T-helper 2 cell treated with Interferon-gamma antibody and Interleukin-4, amounts not matched to agents 5 μg/mL and 100 μg/mL, for 36 hours (primary cell): Measurements from ENCODE around the gene UBE2E2.

Experiments
- DNase-seq: peaks from one replicate; pipeline ENCODE4 v3.0.0; 2021; ENCODE audit warnings: low spot score
- H3K27ac Mint-ChIP-seq: one replicate; pipeline ENCODE4 v1.8.0; 2021; ENCODE audit warnings: mild to moderate bottlenecking, mixed read lengths
- H3K27me3 Mint-ChIP-seq: one replicate; pipeline ENCODE4 v1.8.0; 2021; ENCODE audit warnings: low read depth, mixed read lengths
- H3K36me3 Mint-ChIP-seq: one replicate; pipeline ENCODE4 v1.8.0; 2021; ENCODE audit warnings: low read depth, mixed read lengths
- H3K4me1 Mint-ChIP-seq: one replicate; pipeline ENCODE4 v1.8.0; 2021; ENCODE audit warnings: low read depth, mixed read lengths
- H3K4me3 Mint-ChIP-seq: one replicate; pipeline ENCODE4 v1.8.0; 2022; ENCODE audit warnings: mild to moderate bottlenecking, moderate library complexity, mixed read lengths
- H3K9me3 Mint-ChIP-seq: one replicate; pipeline ENCODE4 v1.8.0; 2021; ENCODE audit warnings: mixed read lengths

Gene UBE2E2

GRCh38 chr3:23238578-23238977, 35.5 kb downstream of the UBE2E2 start:
- H3K4me1 Mint-ChIP-seq, result no peaks in the 10 kb centered on the region
- no peak overlapping the region for H3K4me3 Mint-ChIP-seq
- no peaks in the 10 kb centered on the region for H3K9me3 Mint-ChIP-seq
- H3K27me3 Mint-ChIP-seq, result no peaks in the 10 kb centered on the region
- no peak overlapping the region for H3K27ac Mint-ChIP-seq
- no peak for DNase-seq
- H3K36me3 Mint-ChIP-seq, result no peaks in the 10 kb centered on the region

- Mint-ChIP-seq H3K4me3 (no peak overlapping the region), H3K36me3 (no peaks in the 10 kb centered on the region), H3K4me1 (no peaks in the 10 kb centered on the region), H3K27me3 (no peaks in the 10 kb centered on the region), H3K27ac (no peak overlapping the region), H3K9me3 (no peaks in the 10 kb centered on the region)
- DNase-seq, result no peak
Measured at GRCh38 chr3:23239211-23240068, 36.3 kb downstream of the UBE2E2 start.

- Mint-ChIP-seq H3K27ac (no peak overlapping the region), H3K4me1 (no peaks in the 10 kb centered on the region), H3K36me3 (no peaks in the 10 kb centered on the region), H3K27me3 (no peaks in the 10 kb centered on the region), H3K4me3 (no peak overlapping the region), H3K9me3 (no peaks in the 10 kb centered on the region)
- no peak for DNase-seq
Measured at GRCh38 chr3:23240171-23240785, 37.2 kb downstream of the UBE2E2 start.

- Mint-ChIP-seq H3K9me3 (no peaks in the 10 kb centered on the region), H3K27me3 (no peaks in the 10 kb centered on the region), H3K4me1 (no peaks in the 10 kb centered on the region), H3K4me3 (no peak overlapping the region), H3K36me3 (no peaks in the 10 kb centered on the region), H3K27ac (no peak overlapping the region)
- DNase-seq, result no peak
Measured at GRCh38 chr3:23241256-23241655, 38.1 kb downstream of the UBE2E2 start.

- no peaks in the 10 kb centered on the region for H3K27me3 Mint-ChIP-seq
- H3K36me3 Mint-ChIP-seq, result no peaks in the 10 kb centered on the region
- no peaks in the 10 kb centered on the region for H3K4me1 Mint-ChIP-seq
- no peak for DNase-seq
- no peaks in the 10 kb centered on the region for H3K9me3 Mint-ChIP-seq
- no peak overlapping the region for H3K27ac Mint-ChIP-seq
- no peak overlapping the region for H3K4me3 Mint-ChIP-seq
Measured at GRCh38 chr3:23242106-23242505, 39.0 kb downstream of the UBE2E2 start.

- Mint-ChIP-seq H3K4me3 (no peak overlapping the region), H3K36me3 (no peaks in the 10 kb centered on the region), H3K9me3 (no peaks in the 10 kb centered on the region), H3K4me1 (no peaks in the 10 kb centered on the region), H3K27ac (no peak overlapping the region), H3K27me3 (no peaks in the 10 kb centered on the region)
- no peak for DNase-seq
Measured at GRCh38 chr3:23244324-23245041, 41.4 kb downstream of the UBE2E2 start.

- Mint-ChIP-seq H3K27ac (no peak overlapping the region), H3K36me3 (no peaks in the 10 kb centered on the region), H3K4me3 (no peak overlapping the region), H3K27me3 (no peaks in the 10 kb centered on the region), H3K9me3 (no peaks in the 10 kb centered on the region), H3K4me1 (no peaks in the 10 kb centered on the region)
- DNase-seq, result no peak
Measured at GRCh38 chr3:23246651-23247050, 43.5 kb downstream of the UBE2E2 start.

GRCh38 chr3:23248594-23249131, 45.5 kb downstream of the UBE2E2 start:
- H3K27me3 Mint-ChIP-seq, result no peaks in the 10 kb centered on the region
- no peaks in the 10 kb centered on the region for H3K36me3 Mint-ChIP-seq
- no peaks in the 10 kb centered on the region for H3K9me3 Mint-ChIP-seq
- DNase-seq, result no peak
- no peak overlapping the region for H3K4me3 Mint-ChIP-seq
- no peak overlapping the region for H3K27ac Mint-ChIP-seq
- no peaks in the 10 kb centered on the region for H3K4me1 Mint-ChIP-seq

- no peak overlapping the region for H3K27ac Mint-ChIP-seq
- DNase-seq, result no peak
- no peaks in the 10 kb centered on the region for H3K36me3 Mint-ChIP-seq
- no peaks in the 10 kb centered on the region for H3K27me3 Mint-ChIP-seq
- H3K4me3 Mint-ChIP-seq, result no peak overlapping the region
- H3K4me1 Mint-ChIP-seq, result no peaks in the 10 kb centered on the region
- no peaks in the 10 kb centered on the region for H3K9me3 Mint-ChIP-seq
Measured at GRCh38 chr3:23249961-23250360, 46.8 kb downstream of the UBE2E2 start.

- Mint-ChIP-seq H3K9me3 (no peaks in the 10 kb centered on the region), H3K4me3 (no peak overlapping the region), H3K27me3 (no peaks in the 10 kb centered on the region), H3K4me1 (no peaks in the 10 kb centered on the region), H3K27ac (no peak overlapping the region), H3K36me3 (no peaks in the 10 kb centered on the region)
- DNase-seq, result no peak
Measured at GRCh38 chr3:23252122-23252521, 49.0 kb downstream of the UBE2E2 start.

- no peak for DNase-seq
- Mint-ChIP-seq H3K4me3 (no peak overlapping the region), H3K36me3 (no peaks in the 10 kb centered on the region), H3K9me3 (no peaks in the 10 kb centered on the region), H3K27me3 (no peaks in the 10 kb centered on the region), H3K4me1 (no peaks in the 10 kb centered on the region), H3K27ac (no peak overlapping the region)
Measured at GRCh38 chr3:23253214-23253613, 50.1 kb downstream of the UBE2E2 start.

GRCh38 chr3:23254282-23254681, 51.2 kb downstream of the UBE2E2 start:
- H3K4me1 Mint-ChIP-seq, result no peaks in the 10 kb centered on the region
- no peaks in the 10 kb centered on the region for H3K27me3 Mint-ChIP-seq
- no peaks in the 10 kb centered on the region for H3K36me3 Mint-ChIP-seq
- no peak overlapping the region for H3K27ac Mint-ChIP-seq
- no peaks in the 10 kb centered on the region for H3K9me3 Mint-ChIP-seq
- no peak for DNase-seq
- H3K4me3 Mint-ChIP-seq, result no peak overlapping the region

- no peak for DNase-seq
- Mint-ChIP-seq H3K4me1 (no peaks in the 10 kb centered on the region), H3K27me3 (no peaks in the 10 kb centered on the region), H3K27ac (no peak overlapping the region), H3K4me3 (no peak overlapping the region), H3K36me3 (no peaks in the 10 kb centered on the region), H3K9me3 (no peaks in the 10 kb centered on the region)
Measured at GRCh38 chr3:23254835-23255234, 51.7 kb downstream of the UBE2E2 start.
